HCT116 (cell line): Measurements from ENCODE around the gene TPRG1. TPM values are rescaled to one million over a fixed set of nuclear protein-coding genes. Genes with fewer than 3 reads are reported as not detected.

ENCODE experiments used
- ATAC-seq: fragments of 200-7000 bp; cut with Tn5 transposase; 2 replicates; pipeline ENCODE4 v1.9.1; 2020; ENCODE audit warnings: mild to moderate bottlenecking, moderate library complexity
- BruUV-seq: library from RNA; stranded (reverse); fragments of 400-500 nt; replicated peaks from 2 replicates; lab custom pipeline; 2021; lab: Mats Ljungman, UMichigan
- CTCF ChIA-PET: fragments of 300-600 bp; sonication (Branson Sonifier 250); formaldehyde crosslinking; loops from one replicate; lab custom pipeline; 2021; ENCODE audit warnings: antibody characterized with exemption; lab: Charles Lee
- POLR2A ChIA-PET: fragments of 300-600, 350-600 bp; sonication (Branson Sonifier 250); formaldehyde crosslinking; loops from one replicate; lab custom pipeline; 2021; ENCODE audit warnings: antibody characterized with exemption; lab: Charles Lee
- RAD21 ChIA-PET, 2 experiments: fragments of 300-600 bp; sonication (Branson Sonifier 250); formaldehyde crosslinking; loops; one replicate each; lab custom pipeline; 2023; ENCODE audit warnings: low total read pairs in 2 of 2; ENCODE audit not compliant: uncharacterized antibody in 2 of 2, unreplicated experiment in 2 of 2, low non-redundant PET in 1 of 2; lab: Charles Lee
- DNase-seq: peaks from one replicate; pipeline ENCODE4 v3.0.0-alpha.2; 2010; ENCODE audit warnings: low read depth, low spot score
- H2AFZ ChIP-seq: fragments of 200-600 bp; shearing (Covaris generic), sonication (generic); 2 replicates; pipeline ENCODE4 v1.6.1; 2017; ENCODE audit warnings: low read depth, mixed run types, mixed read lengths, antibody characterized with exemption, low read length; ENCODE audit not compliant: poor library complexity, severe bottlenecking
- H3K27ac ChIP-seq: 2 replicates; pipeline ENCODE4 v1.5.1; 2012; ENCODE audit warnings: low read depth, low read length
- H3K27me3 ChIP-seq: fragments of 200-600 bp; sonication (generic); 2 replicates; pipeline ENCODE4 v1.6.1; 2016; ENCODE audit warnings: mixed run types, low read length, mixed read lengths; ENCODE audit not compliant: insufficient read depth
- H3K36me3 ChIP-seq, 2 experiments: fragments of 200-500 bp in 1 of 2; fragments of 200-600 bp in 1 of 2; sonication (Bioruptor generic) in 1 of 2; sonication (generic) in 1 of 2; 2 replicates each; pipeline versions ENCODE4 v1.5.1 to v1.6.1; 2014 to 2016; ENCODE audit warnings: low read length in 2 of 2, inconsistent platforms in 1 of 2, mixed read lengths in 1 of 2, mixed run types in 1 of 2; ENCODE audit not compliant: insufficient read depth in 2 of 2, control insufficient read depth in 1 of 2
- H3K4me1 ChIP-seq, 2 experiments: fragments of 200-600 bp in 1 of 2; sonication (generic) in 1 of 2; 2 replicates each; pipeline versions ENCODE4 v1.5.1 to v1.6.1; 2012 to 2017; ENCODE audit warnings: low read length in 2 of 2, inconsistent platforms in 1 of 2, mild to moderate bottlenecking in 1 of 2, mixed read lengths in 1 of 2, mixed run types in 1 of 2, moderate library complexity in 1 of 2; ENCODE audit not compliant: insufficient read depth in 2 of 2, control insufficient read depth in 1 of 2
- H3K4me2 ChIP-seq: fragments of 200-600 bp; sonication (generic); 2 replicates; pipeline ENCODE4 v1.6.1; 2017; ENCODE audit warnings: mixed run types, low read length, mixed read lengths
- H3K4me3 ChIP-seq, 2 experiments: fragments of 200-600 bp in 1 of 2; sonication (generic) in 1 of 2; replicated peaks in 1 of 2; 2 replicates each; pipeline ENCODE4 v1.5.1; 2011 to 2016; ENCODE audit warnings: low read length in 2 of 2, control low read depth in 1 of 2, low read depth in 1 of 2, mild to moderate bottlenecking in 1 of 2, mixed read lengths in 1 of 2, mixed run types in 1 of 2
- H3K79me2 ChIP-seq: fragments of 200-600 bp; sonication (generic); 2 replicates; pipeline ENCODE4 v1.6.1; 2017; ENCODE audit warnings: mild to moderate bottlenecking, mixed run types, low read length, moderate library complexity, mixed read lengths; ENCODE audit not compliant: insufficient read depth
- H3K9ac ChIP-seq: fragments of 200-600 bp; sonication (generic); 2 replicates; pipeline ENCODE4 v1.6.1; 2016; ENCODE audit warnings: low read length, mixed read lengths
- H3K9me2 ChIP-seq: fragments of 200-600 bp; sonication (generic), shearing (Covaris generic); 2 replicates; pipeline ENCODE4 v1.6.1; 2017; ENCODE audit warnings: mixed run types, mild to moderate bottlenecking, moderate library complexity; ENCODE audit not compliant: insufficient read depth
- H3K9me3 ChIP-seq, 2 experiments: fragments of 200-500 bp in 1 of 2; fragments of 200-600 bp in 1 of 2; sonication (Bioruptor generic) in 1 of 2; sonication (generic) in 1 of 2; 2 replicates each; pipeline ENCODE4 v1.6.1; 2014 to 2017; ENCODE audit warnings: low read length in 2 of 2, mixed read lengths in 2 of 2, inconsistent platforms in 1 of 2, low read depth in 1 of 2, mild to moderate bottlenecking in 1 of 2, mixed run types in 1 of 2, moderate library complexity in 1 of 2; ENCODE audit not compliant: control insufficient read depth in 1 of 2, insufficient read depth in 1 of 2
- H4K20me1 ChIP-seq: fragments of 200-600 bp; sonication (generic), shearing (Covaris generic); 2 replicates; pipeline ENCODE4 v1.6.1; 2017; ENCODE audit warnings: mixed run types, mild to moderate bottlenecking, moderate library complexity; ENCODE audit not compliant: insufficient read depth
- CEBPB ChIP-seq: IDR thresholded peaks from 2 replicates; pipeline ENCODE4 v1.6.1; 2012; ENCODE audit warnings: low read depth
- FOSL1 ChIP-seq: IDR thresholded peaks from 2 replicates; pipeline ENCODE4 v1.6.1; 2012; ENCODE audit warnings: low read depth
- SP1 ChIP-seq: IDR thresholded peaks from 2 replicates; pipeline ENCODE4 v1.6.1; 2012; ENCODE audit warnings: low read depth
- TCF7L2 ChIP-seq: IDR thresholded peaks from 2 replicates; pipeline ENCODE4 v1.7.0; 2011; ENCODE audit warnings: borderline replicate concordance, inconsistent platforms; ENCODE audit not compliant: insufficient read depth, insufficient read length; ENCODE audit errors: extremely low read depth
- intact Hi-C: fragments of 100-400 bp; cut with micrococcal nuclease; formaldehyde crosslinking; loops from 2 replicates; pipeline ENCODE4 v1.10.0; 2022
- total RNA-seq: library from RNA; stranded (reverse); gene quantifications from one replicate; pipeline ENCODE4 v1.2.1, GENCODE V29; 2021; ENCODE audit not compliant: unreplicated experiment
- TF ChIP-seq, protein P1 (sequence below): IDR thresholded peaks from 2 replicates; pipeline ENCODE4 v1.6.1; 2012
- TF ChIP-seq, protein P2 (sequence below): IDR thresholded peaks from 2 replicates; pipeline ENCODE4 v1.6.1; 2011; ENCODE audit warnings: mild to moderate bottlenecking, low read length, moderate library complexity; ENCODE audit not compliant: insufficient replicate concordance; ENCODE audit errors: extremely low read depth
- TF ChIP-seq, protein P3 (sequence below): IDR thresholded peaks from 2 replicates; pipeline ENCODE4 v1.6.1; 2012; ENCODE audit warnings: low read depth
- TF ChIP-seq, protein P4 (sequence below): IDR thresholded peaks from 2 replicates; pipeline ENCODE4 v1.6.1; 2012

TPRG1 gene
- total RNA-seq, 1 experiment from 2014 or later, result 2.8 TPM

DNA sequence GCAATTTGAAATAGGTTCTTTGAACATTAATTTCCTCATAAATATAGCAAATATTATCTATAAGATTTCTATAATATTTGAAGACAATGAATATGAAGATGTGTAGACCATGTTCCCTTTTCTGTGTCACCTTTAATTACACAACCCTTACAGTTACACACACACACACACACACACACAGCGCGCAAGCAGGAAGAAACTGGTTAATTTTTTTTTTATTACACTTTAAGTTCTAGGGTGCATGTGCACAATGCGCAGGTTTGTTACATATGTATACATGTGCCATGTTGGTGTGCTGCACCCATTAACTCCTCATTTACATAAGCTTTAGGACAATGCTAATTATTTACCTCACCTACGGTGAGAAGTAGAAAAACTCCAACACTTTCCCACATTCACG is 122.9 kb downstream of the TPRG1 start:
- Histone ChIP-seq H3K4me1 (no peaks in the 10 kb centered on the region), H3K9me2 (no peaks in the 10 kb centered on the region), H3K79me2 (no peaks in the 10 kb centered on the region), H2AFZ (no peak overlapping the region), H3K4me3 (no peak overlapping the region), H3K9me3 (no peaks in the 10 kb centered on the region), H3K4me2 (no peak overlapping the region), H3K27me3 (no peaks in the 10 kb centered on the region), H3K9ac (no peak overlapping the region), H3K36me3 (no peaks in the 10 kb centered on the region), H4K20me1 (no peaks in the 10 kb centered on the region), H3K27ac (no peak overlapping the region)
- BruUV-seq, result no TSS peak
- no peak for TF ChIP-seq TCF7L2
- TF ChIP-seq, protein P1, sequence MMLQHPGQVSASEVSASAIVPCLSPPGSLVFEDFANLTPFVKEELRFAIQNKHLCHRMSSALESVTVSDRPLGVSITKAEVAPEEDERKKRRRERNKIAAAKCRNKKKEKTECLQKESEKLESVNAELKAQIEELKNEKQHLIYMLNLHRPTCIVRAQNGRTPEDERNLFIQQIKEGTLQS, result no peak
- TF ChIP-seq, protein P2, sequence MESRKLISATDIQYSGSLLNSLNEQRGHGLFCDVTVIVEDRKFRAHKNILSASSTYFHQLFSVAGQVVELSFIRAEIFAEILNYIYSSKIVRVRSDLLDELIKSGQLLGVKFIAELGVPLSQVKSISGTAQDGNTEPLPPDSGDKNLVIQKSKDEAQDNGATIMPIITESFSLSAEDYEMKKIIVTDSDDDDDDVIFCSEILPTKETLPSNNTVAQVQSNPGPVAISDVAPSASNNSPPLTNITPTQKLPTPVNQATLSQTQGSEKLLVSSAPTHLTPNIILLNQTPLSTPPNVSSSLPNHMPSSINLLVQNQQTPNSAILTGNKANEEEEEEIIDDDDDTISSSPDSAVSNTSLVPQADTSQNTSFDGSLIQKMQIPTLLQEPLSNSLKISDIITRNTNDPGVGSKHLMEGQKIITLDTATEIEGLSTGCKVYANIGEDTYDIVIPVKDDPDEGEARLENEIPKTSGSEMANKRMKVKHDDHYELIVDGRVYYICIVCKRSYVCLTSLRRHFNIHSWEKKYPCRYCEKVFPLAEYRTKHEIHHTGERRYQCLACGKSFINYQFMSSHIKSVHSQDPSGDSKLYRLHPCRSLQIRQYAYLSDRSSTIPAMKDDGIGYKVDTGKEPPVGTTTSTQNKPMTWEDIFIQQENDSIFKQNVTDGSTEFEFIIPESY, result no peak
- no peak for TF ChIP-seq SP1
- TF ChIP-seq, protein P3, sequence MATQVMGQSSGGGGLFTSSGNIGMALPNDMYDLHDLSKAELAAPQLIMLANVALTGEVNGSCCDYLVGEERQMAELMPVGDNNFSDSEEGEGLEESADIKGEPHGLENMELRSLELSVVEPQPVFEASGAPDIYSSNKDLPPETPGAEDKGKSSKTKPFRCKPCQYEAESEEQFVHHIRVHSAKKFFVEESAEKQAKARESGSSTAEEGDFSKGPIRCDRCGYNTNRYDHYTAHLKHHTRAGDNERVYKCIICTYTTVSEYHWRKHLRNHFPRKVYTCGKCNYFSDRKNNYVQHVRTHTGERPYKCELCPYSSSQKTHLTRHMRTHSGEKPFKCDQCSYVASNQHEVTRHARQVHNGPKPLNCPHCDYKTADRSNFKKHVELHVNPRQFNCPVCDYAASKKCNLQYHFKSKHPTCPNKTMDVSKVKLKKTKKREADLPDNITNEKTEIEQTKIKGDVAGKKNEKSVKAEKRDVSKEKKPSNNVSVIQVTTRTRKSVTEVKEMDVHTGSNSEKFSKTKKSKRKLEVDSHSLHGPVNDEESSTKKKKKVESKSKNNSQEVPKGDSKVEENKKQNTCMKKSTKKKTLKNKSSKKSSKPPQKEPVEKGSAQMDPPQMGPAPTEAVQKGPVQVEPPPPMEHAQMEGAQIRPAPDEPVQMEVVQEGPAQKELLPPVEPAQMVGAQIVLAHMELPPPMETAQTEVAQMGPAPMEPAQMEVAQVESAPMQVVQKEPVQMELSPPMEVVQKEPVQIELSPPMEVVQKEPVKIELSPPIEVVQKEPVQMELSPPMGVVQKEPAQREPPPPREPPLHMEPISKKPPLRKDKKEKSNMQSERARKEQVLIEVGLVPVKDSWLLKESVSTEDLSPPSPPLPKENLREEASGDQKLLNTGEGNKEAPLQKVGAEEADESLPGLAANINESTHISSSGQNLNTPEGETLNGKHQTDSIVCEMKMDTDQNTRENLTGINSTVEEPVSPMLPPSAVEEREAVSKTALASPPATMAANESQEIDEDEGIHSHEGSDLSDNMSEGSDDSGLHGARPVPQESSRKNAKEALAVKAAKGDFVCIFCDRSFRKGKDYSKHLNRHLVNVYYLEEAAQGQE, result no peak
- TF ChIP-seq FOSL1, result no peak
- TF ChIP-seq CEBPB, result no peak
- TF ChIP-seq, protein P4, sequence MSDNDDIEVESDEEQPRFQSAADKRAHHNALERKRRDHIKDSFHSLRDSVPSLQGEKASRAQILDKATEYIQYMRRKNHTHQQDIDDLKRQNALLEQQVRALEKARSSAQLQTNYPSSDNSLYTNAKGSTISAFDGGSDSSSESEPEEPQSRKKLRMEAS, result no peak
- intact Hi-C loops, result no loop called here
- ChIA-PET RAD21 (no interaction called here), CTCF (no interaction called here), POLR2A (no interaction called here)
- ATAC-seq, result no peak
- no peak for DNase-seq
